HepG2 (cell line): ENCODE data around the gene CHKA. TPM values are rescaled to one million over a fixed set of nuclear protein-coding genes. Genes with fewer than 3 reads are reported as not detected.
A peak's percentile ranks its signal among the peaks of the same experiment; 100 is the strongest.

ENCODE experiments used
- ARID4A ChIP-seq: sonication (generic); formaldehyde crosslinking; IDR thresholded peaks from 2 replicates; pipeline ENCODE4 v1.5.0; 2020; ENCODE audit warnings: mild to moderate bottlenecking, missing genetic modification reagents, borderline replicate concordance
- ATF7-NPFF ChIP-seq: sonication (generic); formaldehyde crosslinking; IDR thresholded peaks from 2 replicates; pipeline ENCODE4 v1.8.1; 2023; ENCODE audit warnings: mild to moderate bottlenecking, low read depth, missing genetic modification reagents, moderate library complexity
- ETV5 ChIP-seq: IDR thresholded peaks from 2 replicates; pipeline ENCODE4 v1.6.1; 2018; ENCODE audit warnings: missing biosample characterization, missing genetic modification reagents, inconsistent platforms, borderline replicate concordance
- GABPB1 ChIP-seq: IDR thresholded peaks from 2 replicates; pipeline ENCODE4 v1.6.1; 2016; ENCODE audit warnings: mild to moderate bottlenecking, missing genetic modification reagents, moderate library complexity, missing compliant biosample characterization
- HNF1B ChIP-seq: sonication (generic); formaldehyde crosslinking; IDR thresholded peaks from 2 replicates; pipeline ENCODE4 v1.5.1; 2020; ENCODE audit warnings: mild to moderate bottlenecking, moderate library complexity, missing genetic modification reagents
- IRF1 ChIP-seq: sonication (generic); formaldehyde crosslinking; IDR thresholded peaks from 2 replicates; pipeline ENCODE4 v1.4.0; 2020; ENCODE audit warnings: low read depth, mild to moderate bottlenecking, missing genetic modification reagents
- PRDM15 ChIP-seq: sonication (generic); formaldehyde crosslinking; IDR thresholded peaks from 2 replicates; pipeline ENCODE4 v1.4.0; 2020; ENCODE audit warnings: missing genetic modification reagents
- U2AF1 ChIP-seq: fragments of 200-400 bp; formaldehyde crosslinking; optimal IDR thresholded peaks from 2 replicates; pipeline ENCODE3; 2017; ENCODE audit warnings: mild to moderate bottlenecking, low read depth, low read length
- UBTF ChIP-seq: sonication (generic); formaldehyde crosslinking; IDR thresholded peaks from 2 replicates; pipeline ENCODE4 v1.4.0; 2020; ENCODE audit warnings: mild to moderate bottlenecking, missing genetic modification reagents
- YEATS4 ChIP-seq: sonication (generic); formaldehyde crosslinking; IDR thresholded peaks from 2 replicates; pipeline ENCODE4 v1.4.0; 2020; ENCODE audit warnings: missing genetic modification reagents, borderline replicate concordance
- ZMYM3 ChIP-seq: sonication (generic); formaldehyde crosslinking; IDR thresholded peaks from 2 replicates; pipeline ENCODE4 v1.5.1; 2020; ENCODE audit warnings: mild to moderate bottlenecking, missing genetic modification reagents
- ZNF782 ChIP-seq: sonication (generic); formaldehyde crosslinking; IDR thresholded peaks from 2 replicates; pipeline ENCODE4 v1.4.0; 2020; ENCODE audit warnings: missing genetic modification reagents, mild to moderate bottlenecking, borderline replicate concordance
- polyA plus RNA-seq, 8 experiments: library from polyadenylated mRNA; depleted of rRNA in 3 of 8; stranded (reverse) in 7 of 8; unstranded in 1 of 8; fragments of >200 nt; fragmentation: Illumina TruSeq in 4 of 8; extraction: Trizol in 4 of 8; gene quantifications; 2 replicates each; pipeline versions ENCODE4 v1.2.1 to v1.2.3, GENCODE V29; 2011 to 2016; ENCODE audit warnings: low read depth in 4 of 8, missing spikeins in 1 of 8, mixed read lengths in 1 of 8; ENCODE audit not compliant: insufficient read depth in 1 of 8
- total RNA-seq, 5 experiments: library from RNA; depleted of rRNA; stranded (reverse); fragments of >200 nt; fragmentation: Illumina TruSeq; extraction: Trizol; gene quantifications; 2 replicates each; pipeline ENCODE4 v1.2.3, GENCODE V29; 2016; ENCODE audit warnings: low read depth in 1 of 5

Gene CHKA
- total and polyA plus RNA-seq, 2 of the 13 experiments (the other 11 are each of a cell fraction or from before 2014, with no cell fraction given): 71.6 to 92.7 TPM

- 0 out of 2 replicates have a peak, but pooled peaks have one; percentile 62 for TF ChIP-seq ZNF782 (CRISPR knock-in tag)
- TF ChIP-seq ATF7-NPFF (CRISPR knock-in tag): peak; percentile 45; the same call in 1 of the 2 replicates
- TF ChIP-seq UBTF (CRISPR knock-in tag): peak; percentile 38
- peak; percentile 60; the same call in 1 of the 2 replicates for TF ChIP-seq ETV5
- peak; percentile 85 for TF ChIP-seq ZMYM3 (CRISPR knock-in tag)
- TF ChIP-seq YEATS4: peak; percentile 65; the same call in 1 of the 2 replicates
- TF ChIP-seq U2AF1: no peak
- peak; percentile 69 for TF ChIP-seq ARID4A (CRISPR knock-in tag)
- 0 out of 2 replicates have a peak, but pooled peaks have one; percentile 18 for TF ChIP-seq PRDM15 (CRISPR knock-in tag)
- TF ChIP-seq GABPB1 (CRISPR knock-in tag): peak; percentile 63
- TF ChIP-seq HNF1B: peak; percentile 33
- peak; percentile 84; the same call in 1 of the 2 replicates for TF ChIP-seq IRF1 (CRISPR knock-in tag)
Observed at GRCh38 chr11:68040101-68040956, 80.9 kb downstream of the CHKA start (continued).
